HAP-1 (cell line): ENCODE data around the gene FBXO9.

Source experiments
- DNase-seq, 2 experiments: peaks; one replicate each; pipeline ENCODE4 v3.0.0-alpha.2; 2016 to 2020; ENCODE audit warnings: low spot score in 2 of 2
- H3K27me3 ChIP-seq: fragments of 250-450 bp; sonication (Bioruptor Pico); 2 replicates; pipeline ENCODE4 v1.5.1; 2020; ENCODE audit warnings: low read depth, mild to moderate bottlenecking, moderate library complexity
- H3K36me3 ChIP-seq: fragments of 250-450 bp; sonication (Bioruptor Pico); replicated peaks from 2 replicates; pipeline ENCODE4 v1.5.1; 2020; ENCODE audit warnings: mild to moderate bottlenecking
- H3K4me1 ChIP-seq: fragments of 250-450 bp; sonication (Bioruptor Pico); 2 replicates; pipeline ENCODE4 v1.5.1; 2020; ENCODE audit warnings: mild to moderate bottlenecking
- H3K4me3 ChIP-seq: fragments of 250-450 bp; sonication (Bioruptor Pico); 2 replicates; pipeline ENCODE4 v1.5.1; 2020; ENCODE audit warnings: mild to moderate bottlenecking, moderate library complexity
- H3K9me3 ChIP-seq: fragments of 250-450 bp; sonication (Bioruptor Pico); 2 replicates; pipeline ENCODE4 v1.5.1; 2020; ENCODE audit warnings: mild to moderate bottlenecking, moderate library complexity
- in situ Hi-C: fragments of 300-500 bp; cut with MboI; formaldehyde crosslinking; loops from 3 replicates; pipeline ENCODE4 v1.14.3; 2020; ENCODE audit warnings: low sequenced_read_pairs, inconsistent platforms, mixed read lengths

FBXO9 gene

DNA sequence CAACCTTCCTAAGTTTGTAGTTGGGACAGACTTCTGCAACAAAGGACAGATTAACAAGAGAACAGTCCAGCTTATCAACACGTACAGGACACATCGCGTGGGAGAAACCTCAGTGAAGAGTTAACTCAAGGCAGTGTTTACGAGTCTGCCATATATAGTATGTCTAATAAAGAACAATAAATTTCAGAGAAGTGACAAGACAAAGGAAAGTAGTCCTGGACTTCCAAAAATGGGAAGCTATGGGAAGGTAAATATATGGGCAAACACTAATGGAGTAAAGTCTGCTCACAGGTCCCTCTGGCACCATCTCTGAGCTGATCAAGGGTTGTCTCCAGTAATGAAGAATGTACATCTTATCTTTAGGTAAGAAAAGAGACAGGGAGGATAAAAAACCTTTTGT lies 48.5 kb downstream of the FBXO9 start:
- no peaks in the 10 kb centered on the region; the same call in 1 of the 2 replicates for H3K4me1 ChIP-seq
- H3K4me3 ChIP-seq, result no peak overlapping the region
- no peak for DNase-seq
- in situ Hi-C loops, result no loop called here
- H3K27me3 ChIP-seq, result no peaks in the 10 kb centered on the region
- no peaks in the 10 kb centered on the region for H3K36me3 ChIP-seq
- H3K9me3 ChIP-seq, result no peaks in the 10 kb centered on the region

DNA sequence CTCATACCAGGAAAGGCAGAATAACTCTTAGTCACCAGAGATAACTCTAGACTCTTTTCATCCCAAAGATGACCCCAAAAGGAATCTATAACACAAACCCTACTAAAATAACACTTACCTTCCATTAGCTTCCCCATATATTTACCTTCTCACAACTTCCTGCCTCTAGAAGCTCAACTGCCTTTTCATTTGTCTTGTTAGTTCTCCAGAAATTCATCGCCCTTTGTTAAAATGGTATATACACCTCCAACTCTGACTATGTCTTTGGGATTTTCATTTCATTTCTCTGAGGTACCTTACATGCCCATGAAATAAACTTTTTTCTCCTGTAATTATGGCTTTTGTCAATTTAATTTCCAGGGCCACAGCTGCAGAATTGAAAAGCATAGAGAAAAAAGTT lies 49.9 kb downstream of the FBXO9 start:
- in situ Hi-C loops, result no loop called here
- no peaks in the 10 kb centered on the region for H3K9me3 ChIP-seq
- H3K4me1 ChIP-seq, result peaks cover 5% of the 10 kb centered on the region
- H3K36me3 ChIP-seq, result no peaks in the 10 kb centered on the region
- H3K27me3 ChIP-seq, result no peaks in the 10 kb centered on the region
- H3K4me3 ChIP-seq, result no peak overlapping the region
- no peak for DNase-seq

DNA sequence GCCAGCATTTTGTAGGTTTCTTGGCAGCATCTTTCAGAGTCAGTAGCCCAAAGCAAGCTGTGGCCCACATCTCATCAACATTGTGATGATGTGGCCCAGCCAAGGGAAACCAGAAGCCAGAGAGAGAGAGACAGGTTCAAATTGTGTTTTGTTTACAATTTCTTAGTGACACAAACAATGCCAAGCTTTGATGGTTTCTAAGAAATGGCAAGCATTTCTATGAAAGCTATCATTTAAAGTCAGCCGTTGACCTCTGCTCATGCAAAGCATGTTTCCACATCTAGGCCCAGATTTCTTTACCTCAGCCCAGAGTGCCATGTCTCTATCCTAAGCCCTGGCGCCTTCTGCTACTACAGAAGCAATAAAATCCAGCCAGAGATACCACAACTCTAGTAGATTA lies 50.5 kb downstream of the FBXO9 start:
- Histone ChIP-seq H3K4me3 (no peak overlapping the region), H3K27me3 (no peaks in the 10 kb centered on the region), H3K9me3 (no peaks in the 10 kb centered on the region), H3K36me3 (no peaks in the 10 kb centered on the region), H3K4me1 (peaks cover 12% of the 10 kb centered on the region)
- in situ Hi-C loops, result no loop called here
- DNase-seq, result no peak

DNA sequence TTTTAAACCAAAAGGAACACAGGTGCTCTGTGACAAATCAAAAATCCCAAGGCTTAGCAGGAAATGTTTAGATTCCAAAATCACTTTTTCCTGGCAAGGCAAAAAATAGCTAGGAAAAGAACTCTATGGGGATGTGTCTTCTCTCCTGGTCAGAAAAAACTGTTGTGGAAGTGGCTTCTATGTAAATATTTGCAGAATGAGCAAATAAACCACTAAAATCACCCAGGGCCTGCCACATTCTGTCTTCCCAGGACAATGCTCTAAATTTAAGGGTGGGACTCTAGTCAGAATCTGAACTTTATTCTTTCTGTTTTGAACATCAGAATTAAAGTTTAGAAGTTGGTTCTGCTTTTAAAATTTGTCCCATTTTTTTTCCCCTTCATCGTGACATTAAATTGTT lies 54.1 kb downstream of the FBXO9 start:
- H3K4me1 ChIP-seq, result peaks cover 15% of the 10 kb centered on the region
- no peak overlapping the region for H3K4me3 ChIP-seq
- H3K27me3 ChIP-seq, result no peaks in the 10 kb centered on the region
- H3K36me3 ChIP-seq, result no peaks in the 10 kb centered on the region
- in situ Hi-C loops, result no loop called here
- no peak for DNase-seq
- no peaks in the 10 kb centered on the region for H3K9me3 ChIP-seq

DNA sequence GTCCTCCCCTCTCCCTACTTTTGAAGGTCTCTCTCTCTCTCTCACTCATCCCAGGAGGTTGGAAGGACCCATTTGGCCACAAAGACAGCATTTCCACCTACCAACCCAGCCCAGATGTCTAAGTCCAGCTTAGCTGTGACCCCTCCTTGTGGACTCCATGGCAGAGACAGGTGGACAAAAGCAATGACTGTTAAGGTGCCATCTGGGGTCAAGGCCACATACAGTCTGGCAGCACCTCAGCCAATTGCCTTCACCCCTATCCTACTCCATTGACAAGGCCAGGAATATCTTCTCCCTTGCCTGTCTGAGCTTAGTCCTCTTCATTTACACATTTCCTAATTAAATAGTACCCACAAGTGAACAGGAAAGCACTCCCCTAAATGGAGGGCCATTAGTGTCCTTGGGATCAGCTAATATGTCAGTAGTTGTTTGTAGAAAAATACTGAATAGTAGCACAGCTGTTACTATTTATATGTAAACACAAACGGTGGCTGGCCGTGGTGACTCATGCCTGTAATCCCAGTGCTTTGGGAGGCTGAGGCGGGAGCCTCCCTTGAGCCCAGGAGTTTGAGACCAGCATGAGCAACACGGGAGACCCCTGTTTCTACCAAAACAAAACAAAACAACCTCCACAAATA lies 54.7 kb downstream of the FBXO9 start:
- in situ Hi-C loops, result no loop called here
- Histone ChIP-seq H3K4me1 (peaks cover 15% of the 10 kb centered on the region), H3K4me3 (no peak overlapping the region), H3K27me3 (no peaks in the 10 kb centered on the region), H3K9me3 (no peaks in the 10 kb centered on the region), H3K36me3 (no peaks in the 10 kb centered on the region)
- peak; percentile 65 to 73 for DNase-seq

DNA sequence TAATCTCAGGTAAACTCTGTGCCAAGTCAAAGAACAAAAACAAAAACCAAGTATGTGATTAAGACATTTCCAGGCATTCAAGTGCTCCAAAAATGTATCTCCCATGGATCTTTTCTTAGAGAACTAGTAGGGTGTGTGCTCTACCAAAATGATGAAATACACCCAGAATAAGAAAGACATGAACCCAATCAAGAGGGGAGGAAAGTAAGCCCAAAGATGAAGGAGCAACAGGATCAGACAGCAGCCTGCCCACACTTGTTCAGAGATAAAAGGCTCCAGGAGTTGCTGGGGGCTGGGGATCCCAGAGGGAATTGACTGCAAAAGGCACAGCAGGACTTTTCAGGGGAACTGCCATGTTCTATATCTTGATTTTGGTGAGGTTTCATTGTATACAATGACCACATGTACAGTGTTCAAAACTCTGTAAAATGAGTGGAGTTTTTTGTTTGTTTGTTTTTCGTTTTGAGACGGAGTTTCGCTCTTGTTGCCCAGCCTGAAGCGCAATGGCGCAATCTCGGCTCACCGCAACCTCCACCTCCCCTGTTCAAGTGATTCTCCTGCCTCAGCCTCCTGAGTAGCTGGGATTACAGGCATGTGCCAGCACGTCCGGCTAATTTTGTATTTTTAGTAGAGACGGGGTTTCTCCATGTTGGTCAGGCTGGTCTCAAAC lies 59.1 kb downstream of the FBXO9 start:
- H3K4me3 ChIP-seq, result no peak overlapping the region
- no peaks in the 10 kb centered on the region for H3K36me3 ChIP-seq
- no peaks in the 10 kb centered on the region for H3K9me3 ChIP-seq
- no peak for DNase-seq
- in situ Hi-C loops, result no loop called here
- peaks cover 15% of the 10 kb centered on the region for H3K4me1 ChIP-seq
- H3K27me3 ChIP-seq, result no peaks in the 10 kb centered on the region

DNA sequence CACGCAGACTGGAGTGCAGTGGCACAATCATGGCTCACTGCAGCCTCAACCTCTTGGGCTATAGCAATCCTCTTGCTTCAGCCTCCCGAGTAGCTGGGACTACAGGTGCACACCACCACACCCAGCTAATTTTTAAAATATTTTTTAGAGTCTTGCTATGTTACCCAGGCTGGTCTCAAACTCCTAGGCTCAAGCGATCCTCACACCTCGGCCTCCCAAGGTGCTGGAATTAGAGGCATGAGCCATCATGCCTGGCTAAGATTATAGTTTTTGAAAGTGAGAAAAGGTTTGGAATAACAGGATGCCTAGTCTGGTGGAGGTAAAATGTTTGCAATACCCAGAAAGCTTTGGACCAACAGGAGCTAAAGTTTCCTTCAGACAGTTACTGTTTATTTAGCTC lies 60.1 kb downstream of the FBXO9 start:
- H3K9me3 ChIP-seq, result no peaks in the 10 kb centered on the region
- H3K27me3 ChIP-seq, result no peaks in the 10 kb centered on the region
- H3K36me3 ChIP-seq, result no peaks in the 10 kb centered on the region
- DNase-seq, result no peak
- peaks cover 8% of the 10 kb centered on the region for H3K4me1 ChIP-seq
- H3K4me3 ChIP-seq, result no peak overlapping the region
- in situ Hi-C loops, result no loop called here

DNA sequence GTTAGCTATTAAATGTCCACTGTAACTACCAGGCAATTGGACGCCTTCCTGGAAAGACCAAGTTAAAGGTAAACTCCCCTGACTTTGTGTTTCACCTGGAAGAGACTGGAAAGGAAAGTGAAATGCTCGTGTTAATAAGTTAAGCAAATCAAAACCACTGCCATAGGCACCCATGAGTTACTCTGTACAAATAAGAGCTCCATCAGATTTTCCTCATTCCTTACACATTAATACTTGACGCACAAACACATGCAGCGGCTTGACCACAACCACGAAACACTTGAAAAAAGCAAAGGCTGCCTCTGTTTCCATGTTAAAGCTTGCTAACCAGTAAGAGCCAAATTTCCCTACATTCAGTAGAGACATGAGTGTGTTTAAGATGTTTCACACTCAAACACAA lies 63.6 kb downstream of the FBXO9 start:
- in situ Hi-C loops, result no loop called here
- Histone ChIP-seq H3K27me3 (no peaks in the 10 kb centered on the region), H3K4me1 (no peaks in the 10 kb centered on the region), H3K9me3 (no peaks in the 10 kb centered on the region), H3K36me3 (no peaks in the 10 kb centered on the region), H3K4me3 (no peak overlapping the region)
- no peak for DNase-seq

DNA sequence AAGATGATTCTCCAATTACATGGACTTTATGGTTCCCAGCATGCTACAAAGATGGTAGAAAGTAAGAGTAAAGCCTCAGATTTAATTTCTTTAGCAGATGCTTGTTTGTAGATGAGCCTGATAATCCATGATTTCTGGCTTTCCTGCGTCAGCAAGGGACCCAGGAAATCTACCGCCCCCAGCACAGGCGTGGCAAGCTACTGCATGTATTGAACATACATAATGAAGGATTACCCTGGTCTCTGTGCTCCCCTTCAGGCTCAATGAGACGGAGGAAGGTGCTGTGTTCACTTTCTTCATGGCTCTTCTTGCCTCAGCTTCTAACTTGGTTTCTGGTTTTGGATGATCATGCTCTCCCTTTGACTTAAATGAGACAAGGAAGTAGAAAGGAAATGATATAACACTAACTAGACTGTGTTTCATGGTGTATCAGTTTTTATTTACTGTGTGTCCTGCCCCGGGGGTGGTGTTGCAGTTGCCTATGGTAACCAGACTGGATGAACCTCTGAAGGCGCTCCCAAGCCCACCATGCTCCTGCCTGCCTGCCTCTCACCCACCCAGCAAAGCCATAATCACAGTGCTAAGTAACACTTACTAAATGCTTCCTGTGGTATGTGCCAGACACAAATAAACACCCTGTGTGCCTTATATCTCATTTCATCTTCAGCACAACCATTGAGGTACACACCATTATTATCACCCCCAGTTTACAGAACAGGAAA lies 65.5 kb downstream of the FBXO9 start:
- in situ Hi-C loops, result no loop called here
- H3K36me3 ChIP-seq, result no peaks in the 10 kb centered on the region
- no peaks in the 10 kb centered on the region for H3K4me1 ChIP-seq
- H3K9me3 ChIP-seq, result no peaks in the 10 kb centered on the region
- H3K4me3 ChIP-seq, result no peak overlapping the region
- H3K27me3 ChIP-seq, result no peaks in the 10 kb centered on the region
- DNase-seq, result no peak

DNA sequence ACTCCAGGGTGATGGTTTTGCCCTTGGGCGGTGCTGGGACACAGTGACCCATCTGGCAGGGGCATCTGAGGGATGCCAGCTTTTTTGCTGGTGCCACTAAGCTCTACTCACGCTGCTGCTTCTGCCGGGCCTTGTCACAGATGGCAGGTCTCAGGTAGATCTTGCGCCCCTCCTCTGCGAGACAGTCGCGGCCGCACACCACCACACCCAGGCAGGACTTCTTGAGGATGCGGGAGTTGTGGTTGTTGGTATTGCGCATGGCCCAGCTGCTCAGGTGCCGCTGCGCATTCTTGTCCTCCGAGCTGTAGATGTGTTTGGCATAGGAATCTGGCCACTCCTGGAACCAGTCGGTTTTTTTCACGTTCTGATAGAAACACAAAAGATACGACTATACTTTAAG lies 68.8 kb downstream of the FBXO9 start:
- in situ Hi-C loops, result no loop called here
- no peaks in the 10 kb centered on the region for H3K4me1 ChIP-seq
- H3K27me3 ChIP-seq, result no peaks in the 10 kb centered on the region
- H3K9me3 ChIP-seq, result no peaks in the 10 kb centered on the region
- H3K4me3 ChIP-seq, result no peak overlapping the region
- no peak for DNase-seq
- no peaks in the 10 kb centered on the region for H3K36me3 ChIP-seq

DNA sequence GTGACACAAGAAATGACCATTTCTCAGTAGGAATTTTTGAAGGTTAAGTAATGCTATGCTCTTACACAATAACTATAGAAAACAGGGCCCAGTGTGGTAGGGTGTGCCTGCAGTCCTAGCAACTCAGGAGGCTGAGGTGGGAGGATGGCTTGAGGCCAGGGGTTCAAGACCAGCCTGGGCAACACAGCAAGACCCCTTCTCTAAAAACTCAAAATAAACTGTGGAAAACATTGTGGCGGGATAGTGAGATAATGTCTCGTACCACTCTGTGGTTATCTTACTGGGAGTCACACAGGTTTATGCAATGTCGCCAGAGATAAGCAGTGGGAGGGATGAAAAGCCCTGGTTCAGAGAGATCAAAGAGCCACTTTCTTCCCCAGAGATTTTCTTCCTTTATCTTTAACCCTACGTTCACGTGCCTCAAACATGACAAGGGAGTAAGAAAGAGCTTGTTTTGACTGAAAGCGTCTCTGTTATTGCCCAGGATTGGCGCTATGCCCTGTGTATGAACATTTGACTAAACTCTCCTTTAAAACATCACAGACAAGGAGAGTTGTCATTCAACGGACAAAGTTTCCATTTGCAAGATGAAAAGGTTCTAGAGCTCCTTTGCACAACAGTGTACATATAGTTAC lies 69.5 kb downstream of the FBXO9 start:
- no peak for DNase-seq
- in situ Hi-C loops, result no loop called here
- no peaks in the 10 kb centered on the region for H3K27me3 ChIP-seq
- no peaks in the 10 kb centered on the region for H3K9me3 ChIP-seq
- H3K4me1 ChIP-seq, result no peaks in the 10 kb centered on the region
- H3K36me3 ChIP-seq, result no peaks in the 10 kb centered on the region
- no peak overlapping the region for H3K4me3 ChIP-seq

DNA sequence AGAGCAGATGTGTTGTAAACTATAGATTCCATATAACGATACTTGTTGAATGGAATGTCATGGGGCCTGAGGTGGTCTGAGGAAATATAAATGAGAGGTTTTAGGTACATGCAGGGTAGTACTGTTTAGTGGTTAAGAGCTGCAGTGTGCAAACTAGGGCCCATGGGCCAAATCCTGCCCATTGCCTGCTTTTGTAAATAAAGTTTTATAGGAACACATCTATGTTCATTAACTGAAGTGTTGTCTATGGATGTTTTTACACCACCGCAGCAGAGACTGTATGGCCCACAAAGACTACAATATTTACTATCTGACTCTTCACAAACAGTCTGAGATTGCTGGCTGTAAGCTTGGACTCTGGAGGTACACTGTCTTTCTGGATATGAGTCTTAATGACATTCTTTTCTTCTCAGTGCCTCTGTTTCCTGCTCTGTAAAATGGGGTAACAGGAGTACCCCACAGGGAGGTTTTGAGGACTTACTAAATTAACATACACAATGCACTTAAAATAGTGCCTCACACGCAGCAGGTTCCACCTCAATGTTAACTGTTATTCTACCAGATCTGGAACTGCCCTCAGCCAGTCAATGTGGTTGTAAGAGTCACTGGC lies 70.9 kb downstream of the FBXO9 start:
- Histone ChIP-seq H3K4me1 (no peaks in the 10 kb centered on the region), H3K27me3 (no peaks in the 10 kb centered on the region), H3K9me3 (no peaks in the 10 kb centered on the region), H3K4me3 (no peak overlapping the region), H3K36me3 (no peaks in the 10 kb centered on the region)
- DNase-seq, result no peak
- in situ Hi-C loops, result no loop called here

DNA sequence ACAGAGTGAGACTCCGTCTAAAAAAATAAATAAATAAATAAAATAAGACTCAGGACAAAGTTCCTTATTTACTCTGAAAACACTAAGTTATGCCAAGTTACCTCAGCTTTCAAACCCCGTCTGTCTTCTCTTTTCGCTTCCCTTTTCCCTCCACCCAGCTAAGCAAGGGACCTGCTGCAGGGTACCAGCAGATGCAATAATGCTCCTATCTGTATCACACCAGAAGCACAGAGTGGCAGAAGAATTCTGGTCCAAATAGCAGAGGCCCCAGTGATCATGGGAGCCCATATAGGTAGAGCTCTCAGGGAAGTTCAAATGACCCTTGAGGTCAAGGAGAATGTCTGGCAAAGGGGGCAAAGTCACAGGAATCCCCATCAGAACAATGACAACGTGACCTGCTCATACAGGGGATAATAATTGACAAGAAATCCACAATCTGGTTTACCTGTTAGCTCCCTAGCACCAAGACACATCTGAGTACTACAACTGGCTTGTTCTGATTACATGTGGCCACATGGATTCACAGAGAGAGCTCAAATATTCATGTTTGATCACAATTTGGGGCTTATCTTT lies 74.7 kb downstream of the FBXO9 start:
- Histone ChIP-seq H3K4me1 (peaks cover 1% of the 10 kb centered on the region; the same call in 1 of the 2 replicates), H3K4me3 (no peak overlapping the region), H3K9me3 (no peaks in the 10 kb centered on the region), H3K27me3 (no peaks in the 10 kb centered on the region), H3K36me3 (no peaks in the 10 kb centered on the region)
- DNase-seq, result no peak
- in situ Hi-C loops, result no loop called here
